DOHH2 (cell line): ENCODE measurements around the gene ABTB2.
A peak's percentile ranks its signal among the peaks of the same experiment; 100 is the strongest.

ENCODE experiments used
- H3F3A ChIP-seq: fragments of 200-600 bp; sonication (generic), shearing (Covaris generic); 2 replicates; pipeline ENCODE4 v1.6.0; 2016; ENCODE audit warnings: antibody characterized with exemption, mild to moderate bottlenecking; ENCODE audit not compliant: control insufficient read depth, insufficient read depth
- H3K27ac ChIP-seq: fragments of 200-600 bp; sonication (generic); 2 replicates; pipeline ENCODE4 v1.5.1; 2014; ENCODE audit warnings: low read depth, mild to moderate bottlenecking, low read length, moderate library complexity
- H3K27me3 ChIP-seq: fragments of 200-600 bp; sonication (generic); 2 replicates; pipeline ENCODE4 v1.6.1; 2014; ENCODE audit warnings: mild to moderate bottlenecking, low read length, mixed read lengths; ENCODE audit not compliant: control insufficient read depth
- H3K36me3 ChIP-seq: fragments of 200-600 bp; sonication (generic); 2 replicates; pipeline ENCODE4 v1.6.1; 2014; ENCODE audit warnings: mild to moderate bottlenecking, low read length, moderate library complexity, mixed read lengths; ENCODE audit not compliant: control insufficient read depth
- H3K4me1 ChIP-seq: fragments of 200-600 bp; sonication (generic); 2 replicates; pipeline ENCODE4 v1.6.1; 2014; ENCODE audit warnings: mild to moderate bottlenecking, low read length, mixed read lengths; ENCODE audit not compliant: control insufficient read depth
- H3K4me2 ChIP-seq: fragments of 200-600 bp; sonication (generic); 2 replicates; pipeline ENCODE4 v1.6.0; 2014; ENCODE audit warnings: mild to moderate bottlenecking, low read length, moderate library complexity
- H3K4me3 ChIP-seq: fragments of 200-600 bp; sonication (generic); 2 replicates; pipeline ENCODE4 v1.5.1; 2014; ENCODE audit warnings: mild to moderate bottlenecking, low read length, mixed read lengths
- H3K79me2 ChIP-seq: fragments of 200-600 bp; sonication (generic); 2 replicates; pipeline ENCODE4 v1.6.1; 2014; ENCODE audit warnings: mild to moderate bottlenecking, low read length, mixed read lengths; ENCODE audit not compliant: control insufficient read depth
- H3K9me2 ChIP-seq: fragments of 200-600 bp; sonication (generic); replicated peaks from 2 replicates; pipeline ENCODE4 v1.6.1; 2014; ENCODE audit warnings: mild to moderate bottlenecking, low read length, mixed read lengths; ENCODE audit not compliant: control insufficient read depth
- H3K9me3 ChIP-seq: fragments of 200-600 bp; sonication (generic); 2 replicates; pipeline ENCODE4 v1.6.1; 2014; ENCODE audit warnings: antibody characterized with exemption, low read length, mixed read lengths; ENCODE audit not compliant: control insufficient read depth, insufficient read depth
- H4K20me1 ChIP-seq: fragments of 200-600 bp; sonication (generic); 2 replicates; pipeline ENCODE4 v1.6.0; 2014; ENCODE audit warnings: low read depth, mild to moderate bottlenecking, antibody characterized with exemption, low read length, moderate library complexity; ENCODE audit not compliant: control insufficient read depth, insufficient read depth
- EZH2phosphoT487 ChIP-seq: fragments of 200-600 bp; sonication (generic); IDR thresholded peaks from 2 replicates; pipeline ENCODE4 v1.6.1; 2017; ENCODE audit warnings: borderline replicate concordance, mild to moderate bottlenecking, antibody characterized with exemption, low read length, moderate library complexity, mixed read lengths
- TF ChIP-seq, protein P1 (sequence below): fragments of 200-600 bp; sonication (generic); IDR thresholded peaks from one replicate; pipeline ENCODE4 v1.5.1; 2014; ENCODE audit warnings: antibody characterized with exemption, mild to moderate bottlenecking, low read depth, low read length; ENCODE audit not compliant: poor library complexity, severe bottlenecking

The ABTB2 gene

DNA sequence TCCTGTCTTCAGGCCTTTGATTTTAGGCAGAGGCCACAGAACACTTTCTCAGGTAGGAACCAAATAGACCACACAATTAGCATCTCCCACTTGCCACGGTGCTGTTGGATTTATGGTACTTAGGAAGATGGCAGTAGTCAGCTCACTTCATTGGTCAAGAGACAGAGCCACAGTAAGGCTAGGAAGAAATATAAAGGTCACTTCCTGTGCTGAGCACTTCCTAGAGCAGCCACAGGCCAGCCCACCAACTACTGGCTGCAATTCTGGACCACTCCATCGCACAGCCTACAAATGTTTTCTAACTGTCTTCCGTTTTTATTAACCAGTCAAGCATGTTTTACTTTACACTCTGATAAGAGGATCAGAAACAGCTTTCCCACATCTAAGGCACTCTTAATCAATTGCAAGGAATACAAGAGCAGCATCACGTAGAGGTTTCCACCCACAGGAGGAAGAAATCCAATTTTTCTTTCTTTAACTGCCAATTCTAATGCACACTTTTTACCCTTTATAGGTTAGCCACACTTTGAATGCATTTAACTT, 54.7 kb downstream of the ABTB2 start:
- Histone ChIP-seq H3K4me2 (no peak overlapping the region), H3K27me3 (peaks cover 4% of the 10 kb centered on the region; the same call in 1 of the 2 replicates), H3K9me3 (no peaks in the 10 kb centered on the region), H3K36me3 (no peaks in the 10 kb centered on the region), H3K4me3 (no peak overlapping the region), H3K27ac (no peak overlapping the region), H3F3A (no peaks in the 10 kb centered on the region), H3K4me1 (peaks cover 10% of the 10 kb centered on the region), H4K20me1 (no peaks in the 10 kb centered on the region), H3K9me2 (no peaks in the 10 kb centered on the region), H3K79me2 (no peaks in the 10 kb centered on the region)
- no peak for TF ChIP-seq EZH2phosphoT487
- TF ChIP-seq, protein P1, sequence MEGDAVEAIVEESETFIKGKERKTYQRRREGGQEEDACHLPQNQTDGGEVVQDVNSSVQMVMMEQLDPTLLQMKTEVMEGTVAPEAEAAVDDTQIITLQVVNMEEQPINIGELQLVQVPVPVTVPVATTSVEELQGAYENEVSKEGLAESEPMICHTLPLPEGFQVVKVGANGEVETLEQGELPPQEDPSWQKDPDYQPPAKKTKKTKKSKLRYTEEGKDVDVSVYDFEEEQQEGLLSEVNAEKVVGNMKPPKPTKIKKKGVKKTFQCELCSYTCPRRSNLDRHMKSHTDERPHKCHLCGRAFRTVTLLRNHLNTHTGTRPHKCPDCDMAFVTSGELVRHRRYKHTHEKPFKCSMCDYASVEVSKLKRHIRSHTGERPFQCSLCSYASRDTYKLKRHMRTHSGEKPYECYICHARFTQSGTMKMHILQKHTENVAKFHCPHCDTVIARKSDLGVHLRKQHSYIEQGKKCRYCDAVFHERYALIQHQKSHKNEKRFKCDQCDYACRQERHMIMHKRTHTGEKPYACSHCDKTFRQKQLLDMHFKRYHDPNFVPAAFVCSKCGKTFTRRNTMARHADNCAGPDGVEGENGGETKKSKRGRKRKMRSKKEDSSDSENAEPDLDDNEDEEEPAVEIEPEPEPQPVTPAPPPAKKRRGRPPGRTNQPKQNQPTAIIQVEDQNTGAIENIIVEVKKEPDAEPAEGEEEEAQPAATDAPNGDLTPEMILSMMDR = no peak

DNA sequence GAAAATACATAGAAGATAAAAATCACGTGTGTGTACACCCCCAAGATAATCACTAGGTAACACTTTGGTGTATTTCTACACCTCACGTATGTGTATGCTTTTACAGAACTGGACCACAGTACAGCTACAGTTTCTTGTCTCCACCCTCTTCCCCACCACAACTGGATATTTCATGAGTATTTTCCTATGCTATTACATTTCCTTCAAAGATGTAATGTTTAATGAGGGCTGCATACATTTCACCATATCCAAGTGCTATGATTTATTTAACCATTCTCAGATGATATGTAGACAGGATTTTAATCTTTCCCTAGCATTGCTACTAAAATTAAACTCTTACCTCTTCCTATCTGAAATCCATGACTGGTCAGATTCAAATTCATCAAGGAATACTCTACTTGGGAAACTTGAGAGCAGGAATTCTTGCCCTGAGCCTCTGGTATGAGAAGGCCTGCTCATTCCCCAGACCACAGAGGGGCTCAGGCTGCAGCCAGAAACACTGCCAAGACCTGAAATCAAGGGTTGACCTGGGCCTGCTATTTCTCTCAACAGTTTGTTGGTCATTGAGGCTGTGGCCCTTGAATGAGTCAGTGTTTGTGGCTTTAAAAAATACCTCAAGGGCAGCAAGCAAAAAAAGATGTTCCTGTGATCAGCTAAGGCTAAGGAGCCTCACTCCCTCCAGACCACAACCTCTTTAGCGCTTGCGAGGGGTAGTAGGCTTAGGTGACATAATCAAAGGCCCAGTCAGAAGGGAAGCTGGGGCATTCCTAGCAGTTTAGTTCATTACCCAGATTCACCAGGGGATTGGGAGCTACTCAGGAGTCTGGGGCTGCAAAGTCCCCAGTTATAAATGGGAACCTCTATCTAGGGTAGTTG, 55.5 kb downstream of the ABTB2 start:
- Histone ChIP-seq H3F3A (no peaks in the 10 kb centered on the region), H3K9me3 (no peaks in the 10 kb centered on the region), H3K9me2 (no peaks in the 10 kb centered on the region), H4K20me1 (no peaks in the 10 kb centered on the region), H3K79me2 (no peaks in the 10 kb centered on the region), H3K36me3 (no peaks in the 10 kb centered on the region), H3K4me1 (peaks cover 10% of the 10 kb centered on the region), H3K27ac (no peak overlapping the region), H3K4me2 (no peak overlapping the region), H3K4me3 (no peak overlapping the region), H3K27me3 (peaks cover 4% of the 10 kb centered on the region; the same call in 1 of the 2 replicates)
- TF ChIP-seq EZH2phosphoT487 = no peak
- TF ChIP-seq, protein P1 = no peak

DNA sequence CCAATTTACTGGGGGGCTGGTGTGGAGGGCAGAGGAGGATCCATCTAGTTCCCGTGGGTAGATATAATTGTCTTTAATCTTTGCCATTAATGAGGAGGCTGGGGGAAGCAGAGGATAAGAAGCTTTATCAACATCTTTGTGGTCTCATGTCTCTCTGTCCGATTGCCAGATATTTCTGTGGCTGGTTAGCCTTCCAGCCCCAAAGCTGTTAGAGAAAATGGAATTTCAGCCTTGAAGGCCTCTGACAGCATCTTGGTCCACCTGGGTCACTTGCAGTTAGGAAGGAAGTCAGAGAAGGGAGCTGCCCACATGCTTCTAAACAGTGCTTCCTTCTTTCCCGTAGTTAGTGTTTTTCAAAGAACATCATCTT, 56.9 kb downstream of the ABTB2 start:
- Histone ChIP-seq H3K79me2 (no peaks in the 10 kb centered on the region), H3K9me2 (no peaks in the 10 kb centered on the region), H3K27me3 (peaks cover 6% of the 10 kb centered on the region; the same call in 1 of the 2 replicates), H3K36me3 (no peaks in the 10 kb centered on the region), H3K4me1 (peaks cover 10% of the 10 kb centered on the region), H3K4me2 (0 out of 2 replicates have a peak overlapping the region, but pooled peaks have one; percentile 6), H3K27ac (no peak overlapping the region), H3F3A (no peaks in the 10 kb centered on the region), H4K20me1 (no peaks in the 10 kb centered on the region), H3K4me3 (no peak overlapping the region), H3K9me3 (no peaks in the 10 kb centered on the region)
- no peak for TF ChIP-seq EZH2phosphoT487
- TF ChIP-seq, protein P1 = no peak
